ENCODE data around the gene LMX1B. TPM values are rescaled to one million over a fixed set of nuclear protein-coding genes. Genes with fewer than 3 reads are reported as not detected.

Gene LMX1B
- total RNA-seq, 1 experiment from 2014 or later, result 0.15 TPM

- no peak for DNase-seq (ENCODE audit: low spot score)
Observed at GRCh38 chr9:126617823-126618165, 4.1 kb downstream of the LMX1B start.

- DNase-seq (ENCODE audit: low spot score), result no peak
Observed at GRCh38 chr9:126618190-126618584, 4.5 kb downstream of the LMX1B start.

GRCh38 chr9:126618585-126619360 is 5.0 kb downstream of the LMX1B start:
- DNase-seq (ENCODE audit: low spot score), result no peak

GRCh38 chr9:126619361-126620135 is 5.8 kb downstream of the LMX1B start:
- DNase-seq (ENCODE audit: low spot score), result no peak

- no peak for DNase-seq (ENCODE audit: low spot score)
Observed at GRCh38 chr9:126620478-126620877, 6.8 kb downstream of the LMX1B start.

GRCh38 chr9:126621061-126621918 is 7.6 kb downstream of the LMX1B start:
- no peak for DNase-seq (ENCODE audit: low spot score)

GRCh38 chr9:126621919-126622735 is 8.4 kb downstream of the LMX1B start:
- no peak for DNase-seq (ENCODE audit: low spot score)

- no peak for DNase-seq (ENCODE audit: low spot score)
Observed at GRCh38 chr9:126623314-126623666, 9.6 kb downstream of the LMX1B start.

GRCh38 chr9:126623667-126624478 is 10.1 kb downstream of the LMX1B start:
- no peak for DNase-seq (ENCODE audit: low spot score)

GRCh38 chr9:126624479-126624826 is 10.7 kb downstream of the LMX1B start:
- no peak for DNase-seq (ENCODE audit: low spot score)

- no peak for DNase-seq (ENCODE audit: low spot score)
Observed at GRCh38 chr9:126624912-126625311, 11.2 kb downstream of the LMX1B start.

- no peak for DNase-seq (ENCODE audit: low spot score)
Observed at GRCh38 chr9:126625329-126626126, 11.8 kb downstream of the LMX1B start.

- DNase-seq (ENCODE audit: low spot score), result no peak
Observed at GRCh38 chr9:126626127-126626925, 12.6 kb downstream of the LMX1B start.

GRCh38 chr9:126626926-126627233 is 13.2 kb downstream of the LMX1B start:
- no peak for DNase-seq (ENCODE audit: low spot score)

- no peak for DNase-seq (ENCODE audit: low spot score)
Observed at GRCh38 chr9:126628146-126628545, 14.4 kb downstream of the LMX1B start.

GRCh38 chr9:126628969-126629674 is 15.4 kb downstream of the LMX1B start:
- DNase-seq (ENCODE audit: low spot score), result no peak

- DNase-seq (ENCODE audit: low spot score), result no peak
Observed at GRCh38 chr9:126630458-126631237, 16.9 kb downstream of the LMX1B start.

- no peak for DNase-seq (ENCODE audit: low spot score)
Observed at GRCh38 chr9:126631254-126631653, 17.5 kb downstream of the LMX1B start.

Data from H4 (cell line).